ENCODE data around the gene JPH2.

- TF ChIP-seq CTCF (IDR thresholded peaks at IDR 0.05) (no peak), POLR2AphosphoS5 (IDR thresholded peaks at IDR 0.05) (no peak), POLR2A (IDR thresholded peaks at IDR 0.05) (no peak), EP300 (IDR thresholded peaks at IDR 0.05) (no peak)
Observed at GRCh38 chr20:44084891-44085290, 102.1 kb downstream of the JPH2 start.
